AG10803 (cell line): ENCODE data around the gene MARCHF3.
"Not testable (repeated sequence)": the region's sequence is repeated elsewhere in the genome, so short reads cannot be mapped to it uniquely, and the experiment has no call there.

Experiments used
- DNase-seq: peaks from one replicate; pipeline ENCODE4 v3.0.0; 2010; ENCODE audit warnings: low read depth
- H3K4me3 ChIP-seq: 2 replicates; pipeline ENCODE4 v1.5.1; 2011; ENCODE audit warnings: mild to moderate bottlenecking, low read length, control low read depth
- TF ChIP-seq, protein P1 (sequence below): conservative IDR thresholded peaks from 2 replicates; pipeline ENCODE4 v1.5.1; 2011; ENCODE audit warnings: mild to moderate bottlenecking, low read length, control low read depth, inconsistent platforms

Gene MARCHF3

DNA sequence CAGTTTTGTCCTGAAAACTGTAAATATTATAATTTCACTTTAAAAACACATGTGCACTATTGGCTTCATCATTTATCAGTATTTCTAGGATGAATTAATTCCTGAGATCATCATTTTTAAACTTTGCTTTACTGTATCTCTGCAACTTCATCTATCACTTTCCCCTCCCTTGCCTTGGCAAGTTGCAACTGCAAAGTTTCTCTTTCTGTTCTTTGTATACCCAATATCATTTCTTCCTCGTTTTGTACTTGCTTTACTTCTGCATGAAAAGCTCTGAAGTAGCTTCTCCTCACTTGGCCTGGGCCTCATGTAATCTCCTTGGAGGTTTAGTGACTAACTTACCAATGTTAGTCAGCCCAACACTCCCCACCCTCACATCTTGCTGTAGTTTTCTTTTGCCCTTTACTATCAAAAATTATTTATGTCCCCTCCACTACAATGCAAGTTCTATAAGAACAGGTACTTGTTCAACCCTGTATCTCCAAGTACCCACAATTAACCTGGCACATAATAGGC lies 30.2 kb upstream of the MARCHF3 start:
- no peak for DNase-seq
- H3K4me3 ChIP-seq = no peak overlapping the region
- TF ChIP-seq, protein P1, sequence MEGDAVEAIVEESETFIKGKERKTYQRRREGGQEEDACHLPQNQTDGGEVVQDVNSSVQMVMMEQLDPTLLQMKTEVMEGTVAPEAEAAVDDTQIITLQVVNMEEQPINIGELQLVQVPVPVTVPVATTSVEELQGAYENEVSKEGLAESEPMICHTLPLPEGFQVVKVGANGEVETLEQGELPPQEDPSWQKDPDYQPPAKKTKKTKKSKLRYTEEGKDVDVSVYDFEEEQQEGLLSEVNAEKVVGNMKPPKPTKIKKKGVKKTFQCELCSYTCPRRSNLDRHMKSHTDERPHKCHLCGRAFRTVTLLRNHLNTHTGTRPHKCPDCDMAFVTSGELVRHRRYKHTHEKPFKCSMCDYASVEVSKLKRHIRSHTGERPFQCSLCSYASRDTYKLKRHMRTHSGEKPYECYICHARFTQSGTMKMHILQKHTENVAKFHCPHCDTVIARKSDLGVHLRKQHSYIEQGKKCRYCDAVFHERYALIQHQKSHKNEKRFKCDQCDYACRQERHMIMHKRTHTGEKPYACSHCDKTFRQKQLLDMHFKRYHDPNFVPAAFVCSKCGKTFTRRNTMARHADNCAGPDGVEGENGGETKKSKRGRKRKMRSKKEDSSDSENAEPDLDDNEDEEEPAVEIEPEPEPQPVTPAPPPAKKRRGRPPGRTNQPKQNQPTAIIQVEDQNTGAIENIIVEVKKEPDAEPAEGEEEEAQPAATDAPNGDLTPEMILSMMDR = no peak

DNA sequence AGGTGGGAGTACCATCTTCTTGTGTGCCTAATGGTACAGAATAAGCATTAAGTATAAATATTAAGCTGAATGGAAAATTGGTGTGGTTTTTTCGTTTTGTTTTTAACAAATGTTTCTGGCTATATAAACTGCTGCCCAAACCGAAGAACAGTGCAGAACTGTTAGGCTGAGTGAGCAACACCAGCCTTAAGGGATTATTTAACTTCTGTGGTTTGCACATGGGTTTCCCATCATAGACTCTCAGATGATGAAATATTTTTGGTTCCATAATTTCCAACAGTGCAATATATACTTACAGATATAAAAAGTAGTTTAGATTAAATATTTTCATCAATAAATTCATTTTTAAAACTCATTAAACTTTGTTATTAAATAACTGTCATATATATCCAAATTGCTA lies 26.5 kb upstream of the MARCHF3 start:
- TF ChIP-seq, protein P1 = no peak
- H3K4me3 ChIP-seq = no peak overlapping the region
- no peak for DNase-seq

DNA sequence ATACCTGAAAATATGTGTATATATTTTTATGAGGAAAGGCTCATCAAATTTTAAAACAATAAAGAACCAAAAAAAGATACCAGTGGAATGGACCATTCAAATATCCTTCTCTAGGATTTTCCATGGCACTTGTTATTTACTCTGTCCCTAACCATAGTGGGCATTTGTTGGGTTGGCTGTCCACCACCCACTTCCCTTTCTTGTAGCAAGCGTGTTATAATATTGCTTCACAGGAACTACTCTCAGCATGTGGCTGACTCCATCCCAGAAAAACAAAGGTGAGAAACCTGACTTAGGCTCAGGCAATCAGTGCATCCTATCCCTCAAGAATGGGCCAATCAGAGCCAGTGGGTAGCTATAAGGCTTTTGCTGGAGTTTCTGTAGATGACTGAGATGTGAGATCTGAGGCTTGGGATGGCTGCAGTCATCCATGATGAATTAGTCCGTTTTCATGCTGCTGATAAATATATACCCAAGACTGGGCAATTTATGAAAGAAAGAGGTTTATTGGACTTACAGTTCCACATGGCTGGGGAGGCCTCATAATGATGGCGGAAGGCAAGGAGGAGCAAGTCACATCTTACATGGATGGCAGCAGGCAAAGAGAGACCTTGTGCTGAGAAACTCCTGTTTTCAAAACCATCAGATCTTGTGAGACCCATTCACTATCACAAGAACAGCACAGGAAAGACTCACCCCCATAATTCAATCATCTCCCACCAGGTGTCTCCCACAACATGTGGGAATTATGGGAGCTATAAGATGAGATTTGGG lies 25.7 kb upstream of the MARCHF3 start:
- DNase-seq = no peak
- TF ChIP-seq, protein P1 = no peak
- no peak overlapping the region for H3K4me3 ChIP-seq

DNA sequence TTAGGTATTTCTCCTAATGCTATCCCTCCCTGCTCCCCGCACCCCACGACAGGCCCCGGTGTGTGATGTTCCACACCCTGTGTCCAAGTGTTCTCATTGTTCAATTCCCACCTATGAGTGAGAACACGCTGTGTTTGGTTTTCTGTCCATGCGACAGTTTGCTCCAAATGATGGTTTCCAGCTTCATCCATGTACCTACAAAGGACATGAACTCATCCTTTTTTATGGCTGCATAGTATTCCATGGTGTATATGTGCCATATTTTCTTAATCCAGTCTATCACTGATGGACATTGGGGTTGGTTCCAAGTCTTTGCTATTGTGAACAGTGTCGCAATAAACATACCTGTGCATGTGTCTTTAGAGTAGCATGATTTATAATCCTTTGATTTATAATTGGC lies 23.2 kb upstream of the MARCHF3 start:
- DNase-seq, H3K4me3 ChIP-seq: not testable (repeated sequence)

DNA sequence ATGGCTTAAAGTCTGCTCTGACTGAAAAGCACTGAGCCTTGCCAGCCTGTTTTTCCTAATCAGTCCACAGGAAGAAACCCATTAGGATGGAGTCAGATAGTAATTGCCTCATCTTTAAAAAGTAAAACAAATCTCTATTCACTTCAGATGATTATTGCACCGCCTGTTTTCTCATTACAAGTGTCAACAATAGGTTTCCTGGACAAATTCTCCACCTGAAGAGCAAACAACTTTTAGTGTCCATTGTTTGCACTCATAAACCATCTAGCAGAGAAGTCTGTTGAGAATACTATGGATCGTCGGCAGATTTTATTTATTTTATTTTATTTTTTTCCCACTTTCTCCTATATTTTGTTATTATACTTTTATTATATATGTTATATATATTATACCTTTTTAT lies 22.7 kb upstream of the MARCHF3 start:
- TF ChIP-seq, protein P1 = no peak
- no peak for DNase-seq
- H3K4me3 ChIP-seq = no peak overlapping the region

DNA sequence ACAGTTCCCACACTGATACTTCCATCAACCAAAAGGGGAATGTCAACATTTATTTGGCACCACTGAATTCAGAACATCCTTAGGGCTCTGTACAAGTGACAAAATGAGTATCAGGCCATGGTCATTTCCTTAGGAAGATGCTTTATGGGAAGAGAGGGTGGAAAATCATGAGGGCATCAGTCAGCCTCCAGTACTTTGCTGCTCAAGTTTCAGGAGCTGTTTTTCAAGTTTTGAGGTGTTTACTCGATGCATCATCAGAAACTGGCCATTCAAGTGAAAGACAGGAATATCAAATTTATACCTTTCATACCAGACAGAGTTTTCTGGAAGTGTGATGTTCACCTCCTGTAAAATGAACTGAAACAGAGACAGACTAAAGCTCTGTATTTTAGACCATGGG lies 21.2 kb upstream of the MARCHF3 start:
- DNase-seq = no peak
- TF ChIP-seq, protein P1 = no peak
- no peak overlapping the region for H3K4me3 ChIP-seq

DNA sequence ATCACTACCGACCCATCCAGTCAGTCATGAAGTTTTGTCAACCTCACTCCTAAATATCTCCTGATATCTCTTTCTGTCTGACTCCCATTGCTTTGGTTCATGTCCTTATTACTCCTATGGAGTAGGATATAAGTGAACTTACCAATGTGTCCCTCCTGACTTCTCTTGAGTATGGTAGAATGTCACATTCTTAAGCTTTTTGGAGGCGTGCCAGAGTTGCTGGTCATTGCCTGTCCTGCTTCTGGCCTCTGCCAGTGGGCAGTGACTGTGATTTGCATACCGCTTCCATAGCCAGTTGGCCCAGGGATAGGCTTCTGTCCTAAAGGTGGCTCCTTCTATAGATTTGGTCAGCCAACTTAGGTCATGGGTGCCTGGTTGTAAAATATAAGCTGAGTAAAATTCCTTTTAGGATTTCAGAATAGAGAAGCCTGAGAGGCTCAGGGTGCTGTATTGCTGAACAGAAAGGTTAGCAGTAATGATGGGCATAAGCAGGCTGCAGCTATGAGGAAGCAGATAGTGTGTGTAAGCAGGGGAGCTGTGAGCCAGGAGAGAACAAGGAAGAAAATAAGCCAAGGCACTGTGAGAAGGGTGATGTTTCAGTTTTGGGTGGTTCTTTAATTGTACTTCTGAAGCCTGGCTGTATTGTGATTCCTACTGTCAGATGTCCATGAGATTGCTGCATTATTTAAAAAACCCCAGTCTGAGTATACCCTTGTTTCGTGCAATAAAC lies 16.1 kb upstream of the MARCHF3 start:
- DNase-seq = no peak
- TF ChIP-seq, protein P1 = no peak
- no peak overlapping the region for H3K4me3 ChIP-seq
